ENCODE measurements around the gene KIFC1.

DNA sequence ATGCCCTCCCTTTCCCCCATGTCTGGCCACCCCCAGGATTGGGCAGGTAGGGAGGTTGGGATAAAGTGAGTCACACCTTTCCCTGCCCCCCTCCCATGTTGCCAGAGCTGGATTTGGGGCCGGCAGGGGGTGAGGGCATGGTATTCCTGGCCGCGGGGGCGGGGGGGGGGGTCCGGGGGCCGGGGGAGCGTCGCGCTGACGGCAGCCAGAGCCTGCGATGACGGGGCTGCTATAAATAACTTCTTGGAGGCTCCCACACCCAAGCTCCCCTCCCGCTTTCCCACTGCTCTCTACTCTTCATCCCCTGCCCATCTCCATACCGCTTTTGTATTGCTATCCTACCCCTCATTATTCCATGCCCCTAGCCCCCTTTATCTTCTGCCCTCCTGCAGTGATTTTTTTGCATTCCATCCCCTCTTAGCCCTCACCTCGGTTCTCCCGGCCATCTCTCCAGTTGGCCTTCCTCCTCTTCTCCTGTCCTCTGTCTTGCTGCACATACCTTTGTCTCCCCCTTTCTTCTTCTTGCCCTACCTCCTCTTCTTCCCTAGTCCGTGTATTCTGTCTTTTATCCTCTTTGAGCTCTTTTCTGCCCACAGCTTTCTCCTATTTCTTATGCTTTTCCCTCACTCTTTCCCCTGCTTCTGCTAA is 42.0 kb downstream of the KIFC1 start:
- TF ChIP-seq, protein P1, sequence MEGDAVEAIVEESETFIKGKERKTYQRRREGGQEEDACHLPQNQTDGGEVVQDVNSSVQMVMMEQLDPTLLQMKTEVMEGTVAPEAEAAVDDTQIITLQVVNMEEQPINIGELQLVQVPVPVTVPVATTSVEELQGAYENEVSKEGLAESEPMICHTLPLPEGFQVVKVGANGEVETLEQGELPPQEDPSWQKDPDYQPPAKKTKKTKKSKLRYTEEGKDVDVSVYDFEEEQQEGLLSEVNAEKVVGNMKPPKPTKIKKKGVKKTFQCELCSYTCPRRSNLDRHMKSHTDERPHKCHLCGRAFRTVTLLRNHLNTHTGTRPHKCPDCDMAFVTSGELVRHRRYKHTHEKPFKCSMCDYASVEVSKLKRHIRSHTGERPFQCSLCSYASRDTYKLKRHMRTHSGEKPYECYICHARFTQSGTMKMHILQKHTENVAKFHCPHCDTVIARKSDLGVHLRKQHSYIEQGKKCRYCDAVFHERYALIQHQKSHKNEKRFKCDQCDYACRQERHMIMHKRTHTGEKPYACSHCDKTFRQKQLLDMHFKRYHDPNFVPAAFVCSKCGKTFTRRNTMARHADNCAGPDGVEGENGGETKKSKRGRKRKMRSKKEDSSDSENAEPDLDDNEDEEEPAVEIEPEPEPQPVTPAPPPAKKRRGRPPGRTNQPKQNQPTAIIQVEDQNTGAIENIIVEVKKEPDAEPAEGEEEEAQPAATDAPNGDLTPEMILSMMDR (IDR thresholded peaks at IDR 0.05) = no peak
- no peak for TF ChIP-seq EZH2 (IDR thresholded peaks at IDR 0.05)
